Measurements from ENCODE around the gene EXOC3. TPM values are rescaled to one million over a fixed set of nuclear protein-coding genes. Genes with fewer than 3 reads are reported as not detected.

EXOC3 gene
- total RNA-seq, 2 donors from 2014 or later = 38.6 to 53.7 TPM

- no peak overlapping the region for H3K4me3 ChIP-seq (ENCODE audit: low read length)
- no peak overlapping the region for H3K27ac ChIP-seq (ENCODE audit: low read depth, low read length)
- peak; percentile 41 for DNase-seq
- H3K9ac ChIP-seq (ENCODE audit: extremely low read depth, low read length, poor library complexity, severe bottlenecking) = no peak overlapping the region
- H3K27me3 ChIP-seq (ENCODE audit: control insufficient read depth, insufficient read depth, low read length, poor library complexity, severe bottlenecking) = no peaks in the 10 kb centered on the region
- TF ChIP-seq CTCF (conservative IDR thresholded peaks at IDR 0.05) = no peak
- H3K27me3 Mint-ChIP-seq (ENCODE audit: insufficient read depth) = no peaks in the 10 kb centered on the region
- no peaks in the 10 kb centered on the region for H3K9me3 Mint-ChIP-seq
- H3K27ac Mint-ChIP-seq = no peak overlapping the region
- H3K4me3 Mint-ChIP-seq = no peak overlapping the region
- WGBS, 2 experiments (ENCODE audit: insufficient coverage in 1 of 2, insufficient read length in 1 of 2) = 92 to 93% methylated on average over 19 to 34 of the region's 34 CpGs
- H3K36me3 Mint-ChIP-seq (ENCODE audit: low read depth) = no peaks in the 10 kb centered on the region
- no peaks in the 10 kb centered on the region for H3K36me3 ChIP-seq (ENCODE audit: control insufficient read depth, insufficient read depth, low read length)
- H3K4me1 Mint-ChIP-seq = no peaks in the 10 kb centered on the region
- H3K4me1 ChIP-seq (ENCODE audit: control insufficient read depth, insufficient read depth, low read length) = no peaks in the 10 kb centered on the region
- no peaks in the 10 kb centered on the region for H3K9me3 ChIP-seq (ENCODE audit: control insufficient read depth, low read length)
Observed at GRCh38 chr5:421287-421880, 21.6 kb upstream of the EXOC3 start.

- no peaks in the 10 kb centered on the region for H3K9me3 Mint-ChIP-seq
- H3K9ac ChIP-seq (ENCODE audit: extremely low read depth, low read length, poor library complexity, severe bottlenecking) = no peak overlapping the region
- H3K4me3 ChIP-seq (ENCODE audit: low read length) = no peak overlapping the region
- no peaks in the 10 kb centered on the region for H3K4me1 ChIP-seq (ENCODE audit: control insufficient read depth, insufficient read depth, low read length)
- no peaks in the 10 kb centered on the region for H3K27me3 ChIP-seq (ENCODE audit: control insufficient read depth, insufficient read depth, low read length, poor library complexity, severe bottlenecking)
- H3K27ac ChIP-seq (ENCODE audit: low read depth, low read length) = no peak overlapping the region
- no peak overlapping the region for H3K4me3 Mint-ChIP-seq
- no peaks in the 10 kb centered on the region for H3K4me1 Mint-ChIP-seq
- H3K27me3 Mint-ChIP-seq (ENCODE audit: insufficient read depth) = no peaks in the 10 kb centered on the region
- no peaks in the 10 kb centered on the region for H3K9me3 ChIP-seq (ENCODE audit: control insufficient read depth, low read length)
- H3K36me3 Mint-ChIP-seq (ENCODE audit: low read depth) = no peaks in the 10 kb centered on the region
- WGBS, 2 experiments (ENCODE audit: insufficient coverage in 1 of 2, insufficient read length in 1 of 2) = 91 to 93% methylated on average over 12 to 13 of the region's 13 CpGs
- no peaks in the 10 kb centered on the region for H3K36me3 ChIP-seq (ENCODE audit: control insufficient read depth, insufficient read depth, low read length)
- TF ChIP-seq CTCF (conservative IDR thresholded peaks at IDR 0.05) = no peak
- no peak overlapping the region for H3K27ac Mint-ChIP-seq
- DNase-seq = peak; percentile 30
Observed at GRCh38 chr5:421901-422300, 21.1 kb upstream of the EXOC3 start.

GRCh38 chr5:422323-423232, 20.4 kb upstream of the EXOC3 start:
- no peak overlapping the region for H3K4me3 ChIP-seq (ENCODE audit: low read length)
- no peaks in the 10 kb centered on the region for H3K9me3 ChIP-seq (ENCODE audit: control insufficient read depth, low read length)
- H3K27me3 ChIP-seq (ENCODE audit: control insufficient read depth, insufficient read depth, low read length, poor library complexity, severe bottlenecking) = no peaks in the 10 kb centered on the region
- 91 to 93% methylated on average over 30 to 32 of the region's 32 CpGs for WGBS, 2 experiments (ENCODE audit: insufficient coverage in 1 of 2, insufficient read length in 1 of 2)
- TF ChIP-seq CTCF (conservative IDR thresholded peaks at IDR 0.05) = no peak
- H3K36me3 ChIP-seq (ENCODE audit: control insufficient read depth, insufficient read depth, low read length) = no peaks in the 10 kb centered on the region
- Mint-ChIP-seq H3K27ac (no peak overlapping the region), H3K36me3 (ENCODE audit: low read depth) (no peaks in the 10 kb centered on the region), H3K27me3 (ENCODE audit: insufficient read depth) (no peaks in the 10 kb centered on the region), H3K9me3 (no peaks in the 10 kb centered on the region), H3K4me1 (no peaks in the 10 kb centered on the region), H3K4me3 (no peak overlapping the region)
- no peaks in the 10 kb centered on the region for H3K4me1 ChIP-seq (ENCODE audit: control insufficient read depth, insufficient read depth, low read length)
- no peak overlapping the region for H3K27ac ChIP-seq (ENCODE audit: low read depth, low read length)
- DNase-seq = peak; percentile 34
- H3K9ac ChIP-seq (ENCODE audit: extremely low read depth, low read length, poor library complexity, severe bottlenecking) = no peak overlapping the region
